ENCODE measurements around the gene RIT2.

Gene RIT2

GRCh38 chr18:43122955-43123354 lies 7.5 kb upstream of the RIT2 start:
- no peak for TF ChIP-seq POLR2A (IDR thresholded peaks at IDR 0.05; ENCODE audit: low read depth, low read length)
- no peak for DNase-seq (ENCODE audit: insufficient read length, low spot score)
- FAIRE-seq, result no peak

DNA sequence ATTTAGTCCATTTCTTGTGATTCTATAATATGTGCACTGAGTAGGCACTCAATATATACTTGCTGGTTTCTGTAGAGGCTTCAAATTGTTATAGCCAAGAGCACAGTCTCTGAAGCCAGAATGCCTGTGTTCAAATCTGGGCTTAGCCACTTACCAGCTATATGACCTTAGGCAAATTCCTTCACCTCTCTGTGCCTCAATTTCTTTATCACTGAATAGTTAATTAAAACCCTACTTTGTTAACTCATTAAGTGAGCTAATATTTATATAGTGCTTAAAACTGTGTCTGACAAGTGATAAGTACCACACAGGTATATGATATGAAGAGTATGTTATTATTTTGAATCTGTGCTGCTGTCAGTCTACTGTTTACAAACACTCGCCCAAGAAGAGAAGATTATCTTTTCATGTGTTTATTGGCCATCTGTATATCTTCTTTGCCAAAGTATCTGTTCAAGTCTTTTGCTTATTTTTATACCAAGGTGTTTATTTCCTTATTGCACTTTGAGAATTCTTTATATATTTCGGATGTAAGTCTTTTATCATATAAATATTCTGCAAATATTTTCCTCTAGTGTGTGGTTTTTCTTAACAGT lies 1.3 kb upstream of the RIT2 start:
- DNase-seq (ENCODE audit: insufficient read length, low spot score) (no peak), FAIRE-seq (no peak)
- no peak for TF ChIP-seq POLR2A (IDR thresholded peaks at IDR 0.05; ENCODE audit: low read depth, low read length)

DNA sequence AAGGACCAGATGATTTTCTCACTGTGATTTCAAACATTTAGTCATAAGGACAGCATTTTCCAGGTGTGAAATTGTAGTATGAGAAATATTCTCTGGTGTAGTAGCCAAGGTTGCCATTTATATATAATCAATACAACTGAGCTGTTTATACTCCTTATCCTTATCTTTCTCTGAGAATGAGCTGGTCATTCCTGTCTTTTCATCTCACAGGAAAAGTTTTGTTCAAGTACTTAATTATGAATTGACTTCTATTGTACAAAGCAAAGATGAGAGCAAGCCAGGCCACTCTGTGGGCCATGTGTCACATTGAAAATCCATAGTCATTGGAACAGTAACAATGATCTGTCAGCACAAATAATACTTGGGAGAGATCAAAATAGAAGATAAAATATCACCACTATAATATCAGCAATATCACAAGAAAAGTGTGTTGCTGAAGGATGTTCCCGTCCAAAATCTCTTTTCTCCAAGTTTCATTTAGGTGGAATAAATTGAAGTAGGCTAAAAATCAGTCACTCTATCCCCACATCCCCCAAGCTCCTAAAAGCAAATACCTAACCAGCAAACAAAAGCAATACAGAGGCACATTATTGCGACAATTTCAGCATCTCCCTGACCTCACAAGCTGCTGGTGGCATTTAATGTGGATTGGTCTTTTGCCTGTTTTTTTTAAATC lies 2.1 kb downstream of the RIT2 start:
- TF ChIP-seq POLR2A (IDR thresholded peaks at IDR 0.05; ENCODE audit: low read depth, low read length), result no peak
- FAIRE-seq, result no peak
- DNase-seq (ENCODE audit: insufficient read length, low spot score), result no peak

GRCh38 chr18:43108882-43109281 lies 6.6 kb downstream of the RIT2 start:
- no peak for FAIRE-seq
- no peak for DNase-seq (ENCODE audit: insufficient read length, low spot score)
- no peak for TF ChIP-seq POLR2A (IDR thresholded peaks at IDR 0.05; ENCODE audit: low read depth, low read length)

DNA sequence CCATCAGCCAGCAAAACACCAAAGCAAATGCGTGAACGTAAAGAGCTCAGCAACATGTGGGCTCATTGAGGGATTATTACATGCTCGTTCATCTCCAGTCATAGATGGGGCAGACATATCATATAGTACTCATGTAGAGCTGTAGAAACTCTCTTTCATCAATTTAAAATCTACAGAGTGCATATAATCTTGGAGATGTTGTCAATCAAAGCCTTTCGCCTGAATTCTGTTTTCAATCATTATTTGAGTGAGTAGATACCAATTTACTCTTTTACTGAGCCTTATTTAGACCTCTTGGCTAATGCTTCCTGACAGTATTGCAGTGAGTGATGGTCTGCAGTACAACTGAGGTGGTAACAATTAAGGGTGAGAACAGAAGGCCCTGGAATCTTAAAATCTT lies 7.0 kb downstream of the RIT2 start:
- no peak for TF ChIP-seq POLR2A (IDR thresholded peaks at IDR 0.05; ENCODE audit: low read depth, low read length)
- FAIRE-seq, result no peak
- no peak for DNase-seq (ENCODE audit: insufficient read length, low spot score)

GRCh38 chr18:43093646-43094045 lies 21.8 kb downstream of the RIT2 start:
- no peak for FAIRE-seq
- no peak for TF ChIP-seq POLR2A (IDR thresholded peaks at IDR 0.05; ENCODE audit: low read depth, low read length)
- no peak for DNase-seq (ENCODE audit: insufficient read length, low spot score)

DNA sequence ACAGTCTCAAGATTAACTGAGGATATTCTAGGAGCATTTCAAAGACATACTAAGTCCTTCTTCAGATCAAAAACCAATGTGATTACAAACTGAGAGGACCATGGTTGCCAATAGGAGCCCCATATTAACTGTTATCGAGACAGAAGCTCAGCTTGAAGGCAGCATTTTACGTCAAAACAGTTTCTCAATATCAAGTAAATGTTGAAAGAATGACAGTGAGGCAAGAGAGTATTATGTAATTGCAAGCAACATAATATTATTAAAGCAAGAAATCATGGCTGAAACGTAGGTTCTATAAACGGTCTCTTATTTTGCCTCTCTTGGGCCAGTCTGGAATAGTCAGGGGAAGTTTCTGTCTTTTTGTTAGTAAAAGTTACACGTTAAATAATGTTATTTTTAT lies 22.9 kb downstream of the RIT2 start:
- DNase-seq (ENCODE audit: insufficient read length, low spot score), result no peak
- no peak for TF ChIP-seq POLR2A (IDR thresholded peaks at IDR 0.05; ENCODE audit: low read depth, low read length)
- FAIRE-seq, result no peak

GRCh38 chr18:43081396-43081795 lies 34.1 kb downstream of the RIT2 start:
- TF ChIP-seq POLR2A (IDR thresholded peaks at IDR 0.05; ENCODE audit: low read depth, low read length), result no peak
- FAIRE-seq (no peak), DNase-seq (ENCODE audit: insufficient read length, low spot score) (no peak)

DNA sequence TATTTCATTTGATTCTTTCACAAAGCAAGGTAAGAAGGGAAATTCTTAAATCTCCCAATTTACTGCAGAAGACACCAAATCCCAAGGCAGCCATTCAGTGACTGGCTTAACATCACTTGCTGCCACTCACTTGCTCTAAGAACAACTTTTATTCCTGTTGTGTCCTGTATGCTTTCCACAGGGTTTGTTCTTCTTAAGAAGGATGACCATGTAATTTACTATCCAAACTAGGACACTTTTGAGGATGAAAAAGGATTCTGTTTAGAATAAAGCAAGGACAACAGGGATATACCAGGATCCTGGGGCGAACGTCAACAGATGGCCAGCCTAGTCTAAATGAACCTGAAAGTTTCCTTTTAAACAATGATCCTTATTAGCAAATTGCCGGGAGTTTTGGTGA lies 34.8 kb downstream of the RIT2 start:
- no peak for TF ChIP-seq POLR2A (IDR thresholded peaks at IDR 0.05; ENCODE audit: low read depth, low read length)
- DNase-seq (ENCODE audit: insufficient read length, low spot score) (no peak), FAIRE-seq (no peak)

DNA sequence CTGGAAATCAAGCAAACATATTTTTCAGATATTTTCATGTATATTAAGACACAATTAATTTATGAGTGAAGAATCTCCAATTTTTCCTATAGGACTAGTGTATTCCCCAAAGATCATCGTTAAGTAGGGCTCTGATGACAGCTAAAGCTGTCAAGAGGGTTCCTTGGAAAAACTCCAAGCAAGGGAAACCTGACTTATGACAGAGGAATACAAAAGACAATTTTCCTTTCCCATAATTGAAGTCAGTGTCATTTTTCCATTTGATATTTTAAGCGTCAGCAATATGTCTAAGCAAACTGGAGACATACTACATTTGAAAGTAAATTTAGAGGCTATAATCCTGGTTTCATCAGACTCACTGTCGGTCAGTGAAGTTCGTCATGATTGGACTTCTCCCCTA lies 36.1 kb downstream of the RIT2 start:
- no peak for DNase-seq (ENCODE audit: insufficient read length, low spot score)
- FAIRE-seq, result no peak

GRCh38 chr18:43078478-43079092 lies 36.9 kb downstream of the RIT2 start:
- DNase-seq (ENCODE audit: insufficient read length, low spot score), result no peak
- TF ChIP-seq POLR2A (IDR thresholded peaks at IDR 0.05; ENCODE audit: low read depth, low read length), result no peak
- FAIRE-seq, result no peak

More for the DNA sequence above, 36.1 kb downstream of the RIT2 start:
- TF ChIP-seq POLR2A (IDR thresholded peaks at IDR 0.05; ENCODE audit: low read depth, low read length), result no peak

DNA sequence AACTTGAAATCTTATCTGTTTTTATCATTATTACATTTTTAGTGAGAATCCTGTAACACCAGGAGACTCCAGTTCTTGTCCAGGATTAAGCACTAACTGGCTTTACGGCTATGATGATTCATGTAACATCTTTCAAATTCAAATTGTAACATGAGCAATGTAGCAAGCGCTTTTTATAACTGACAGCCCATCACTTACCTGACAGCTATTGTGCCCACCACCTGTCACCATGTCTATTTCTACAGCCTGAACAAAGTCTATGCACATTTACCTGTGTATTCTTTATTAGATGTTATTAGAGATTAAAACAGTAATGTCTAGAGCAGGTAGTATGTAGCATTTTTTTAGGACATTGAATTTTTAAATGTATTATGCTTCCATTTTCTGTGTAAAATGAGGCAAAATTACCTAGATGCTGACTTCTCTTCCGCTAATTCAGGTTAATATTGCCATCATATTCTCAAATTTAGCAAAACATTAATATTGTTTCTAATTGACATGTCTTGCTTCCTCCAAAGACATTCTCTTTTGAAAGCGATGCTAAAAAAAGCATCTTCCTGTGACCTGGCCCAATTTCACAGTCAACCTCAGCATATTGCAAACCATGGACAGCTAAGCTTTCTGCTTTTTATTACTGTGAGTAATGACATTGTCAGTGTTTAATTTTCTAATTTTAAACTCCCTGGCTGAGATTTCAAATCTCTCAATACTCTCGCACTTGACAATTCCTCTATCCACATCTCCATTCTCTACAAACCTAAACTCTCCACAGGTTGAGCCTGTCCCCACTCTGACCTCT lies 37.8 kb downstream of the RIT2 start:
- no peak for TF ChIP-seq POLR2A (IDR thresholded peaks at IDR 0.05; ENCODE audit: low read depth, low read length)
- no peak for DNase-seq (ENCODE audit: insufficient read length, low spot score)
- no peak for FAIRE-seq

DNA sequence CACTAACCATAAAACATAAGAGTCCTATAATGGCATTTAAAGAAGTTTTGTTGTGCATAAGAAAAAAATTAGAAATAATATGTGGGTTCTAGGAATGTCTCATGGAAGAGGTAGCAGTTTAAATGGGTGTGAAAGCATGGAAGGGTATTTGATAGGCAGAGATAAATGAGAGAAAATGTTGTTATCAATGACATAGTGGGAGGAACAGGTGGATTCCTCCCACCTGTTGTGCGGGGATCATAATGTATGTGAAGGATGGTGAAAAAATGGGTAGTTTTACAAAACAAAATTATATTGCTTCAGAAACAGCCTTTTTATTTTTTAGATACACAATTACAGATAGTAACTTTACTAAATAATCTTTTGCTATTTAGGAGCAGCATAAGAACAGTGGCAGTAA lies 41.7 kb downstream of the RIT2 start:
- no peak for TF ChIP-seq POLR2A (IDR thresholded peaks at IDR 0.05; ENCODE audit: low read depth, low read length)
- DNase-seq (ENCODE audit: insufficient read length, low spot score) (no peak), FAIRE-seq (no peak)

- no peak for DNase-seq (ENCODE audit: insufficient read length, low spot score)
- no peak for FAIRE-seq
Measured at GRCh38 chr18:43068781-43069180, 46.7 kb downstream of the RIT2 start.

More at GRCh38 chr18:43068781-43069180, 46.7 kb downstream of the RIT2 start:
- TF ChIP-seq POLR2A (IDR thresholded peaks at IDR 0.05; ENCODE audit: low read depth, low read length), result no peak

Measured in H54 (cell line).